NCI-H2107 (cell line): ENCODE results near the gene IFT81.

Experiments
- DNase-seq: peaks from one replicate; lab custom pipeline; 2025; lab: John Stamatoyannopoulos, UW

The IFT81 gene

DNA sequence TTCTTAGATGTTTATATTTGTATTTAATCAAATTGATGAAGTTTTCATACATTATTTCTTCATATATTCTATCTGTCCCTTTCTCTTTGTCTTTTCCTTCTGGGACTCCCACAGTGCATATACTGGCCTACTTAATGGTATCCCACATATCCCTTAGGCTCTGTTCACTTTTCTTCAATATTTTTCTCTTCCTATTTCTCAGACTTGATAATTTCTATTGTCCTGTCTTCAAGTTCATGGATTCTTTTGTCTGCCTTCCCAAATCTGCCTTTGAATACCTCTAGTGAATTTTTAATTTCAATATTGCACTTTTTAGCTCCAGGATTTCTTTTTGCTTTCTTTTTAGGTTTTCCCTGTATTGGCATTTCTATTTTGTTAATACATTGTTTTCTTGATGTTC lies 33.4 kb downstream of the IFT81 start:
- no peak for DNase-seq

DNA sequence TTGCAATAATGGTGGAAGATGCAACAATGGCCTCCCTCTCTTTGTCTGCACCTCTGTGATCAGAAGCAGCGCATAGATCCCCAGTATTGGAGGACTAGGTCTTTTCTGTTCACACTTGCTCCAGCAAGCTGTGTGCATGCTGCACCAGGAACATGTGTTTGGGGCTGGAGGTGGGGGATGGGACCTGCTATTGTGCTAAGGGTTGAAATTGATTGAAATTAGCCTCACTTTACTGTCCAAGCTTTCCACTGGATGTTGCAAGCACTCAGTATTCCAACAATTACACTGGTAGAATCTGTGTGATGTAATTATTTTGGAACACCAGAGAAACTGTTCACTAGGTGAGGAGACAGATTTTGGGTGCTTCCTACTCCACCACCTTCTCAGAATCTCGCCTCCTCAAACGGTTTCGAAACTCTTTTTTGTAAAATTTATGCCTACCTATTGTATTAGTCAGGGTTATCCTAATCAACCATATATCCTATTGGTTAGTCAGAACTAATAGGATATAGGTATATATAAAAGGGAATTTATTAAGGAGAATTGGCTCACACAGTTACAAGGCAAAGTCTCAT lies 35.6 kb downstream of the IFT81 start:
- DNase-seq, result no peak

DNA sequence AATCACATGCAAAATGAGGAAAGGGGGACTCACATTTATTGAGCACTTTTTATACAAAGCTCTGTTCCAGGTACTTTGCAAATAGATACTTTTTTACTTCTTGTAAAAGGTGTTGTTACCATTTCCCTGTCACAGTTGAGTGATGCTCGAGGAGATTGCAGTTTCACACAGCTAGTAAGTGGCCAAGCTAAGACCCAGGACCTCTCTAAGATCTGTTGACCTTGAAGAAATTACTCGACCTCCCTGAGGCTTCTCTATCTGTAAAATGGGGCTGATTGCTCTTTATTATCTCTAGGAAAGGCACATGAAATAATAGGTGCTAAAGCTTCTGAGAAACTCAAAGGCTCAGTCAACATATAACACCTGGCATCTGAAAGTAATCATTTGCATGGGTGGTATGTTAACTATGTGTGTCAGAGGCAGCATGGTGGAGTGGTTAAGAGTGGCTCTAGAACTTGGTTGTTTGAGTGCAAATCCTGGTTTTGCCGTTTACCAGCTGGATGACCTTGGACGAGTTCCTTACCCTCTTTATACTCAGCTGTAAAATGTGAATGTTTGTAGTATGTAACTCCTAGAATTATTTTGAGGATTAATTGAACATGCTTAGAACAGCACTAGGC lies 41.5 kb downstream of the IFT81 start:
- no peak for DNase-seq

DNA sequence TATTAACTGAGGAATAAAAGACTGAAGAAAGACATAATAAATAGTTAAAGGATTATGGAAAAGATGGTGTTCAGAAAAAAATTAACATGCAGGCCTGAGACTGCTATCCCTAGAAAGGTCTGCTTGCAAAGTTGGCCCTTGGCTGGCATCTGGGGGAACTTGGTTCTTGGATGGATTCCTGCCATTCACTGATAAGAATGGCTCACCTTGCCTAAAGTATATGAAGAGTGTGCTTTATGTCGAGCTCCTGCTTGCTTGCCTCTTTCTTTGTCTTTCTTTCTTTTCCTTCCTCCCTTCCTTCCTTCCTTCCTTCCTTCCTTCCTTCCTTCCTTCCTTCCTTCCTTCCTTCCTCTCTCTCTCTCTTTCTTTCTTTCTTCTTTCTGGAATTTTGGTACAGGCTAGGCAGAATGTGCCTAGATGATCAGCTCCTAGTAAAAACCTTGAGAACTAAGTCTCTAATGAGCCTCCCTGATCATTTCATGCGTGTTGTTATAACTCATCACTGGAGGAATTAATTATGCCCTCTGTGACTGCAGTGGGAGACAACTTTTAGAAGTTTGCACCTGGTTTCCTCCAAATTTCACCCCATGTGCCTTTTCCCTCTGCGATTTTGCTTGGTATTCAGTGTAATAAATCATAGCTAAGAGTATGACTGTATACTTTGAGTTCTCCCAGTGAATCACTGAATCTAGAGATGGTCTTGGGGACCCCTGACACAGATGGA lies 44.7 kb downstream of the IFT81 start:
- DNase-seq, result no peak

DNA sequence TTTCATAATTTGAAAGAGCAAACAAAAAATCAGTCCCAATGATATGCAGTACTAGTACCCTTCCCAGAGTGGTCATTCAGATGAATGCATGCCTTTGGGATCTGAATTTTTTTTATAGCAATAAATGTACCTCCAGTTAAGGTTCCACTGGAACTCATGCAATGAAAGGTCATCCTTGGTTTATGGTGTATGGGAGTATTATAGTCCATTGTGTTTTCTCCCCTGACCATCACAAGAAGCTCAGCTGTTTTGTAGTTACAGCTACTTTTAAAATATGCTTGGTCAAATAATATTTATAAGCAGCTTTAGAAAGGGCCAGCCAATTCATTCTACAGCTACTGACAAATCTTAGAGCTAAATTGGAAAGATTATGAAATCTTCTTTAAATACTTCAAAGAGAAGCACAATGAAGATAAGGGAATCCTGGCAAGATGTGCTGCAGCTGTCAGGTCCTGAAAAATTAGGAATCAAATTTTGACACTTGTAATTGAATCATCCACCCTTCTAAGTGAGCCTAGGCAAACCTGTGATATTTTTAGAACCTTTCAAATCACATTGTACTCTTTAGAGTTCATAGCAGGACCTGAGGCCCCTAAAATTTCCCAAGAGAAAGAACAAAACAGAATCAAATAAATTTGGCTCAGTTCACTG lies 46.5 kb downstream of the IFT81 start:
- DNase-seq, result no peak

DNA sequence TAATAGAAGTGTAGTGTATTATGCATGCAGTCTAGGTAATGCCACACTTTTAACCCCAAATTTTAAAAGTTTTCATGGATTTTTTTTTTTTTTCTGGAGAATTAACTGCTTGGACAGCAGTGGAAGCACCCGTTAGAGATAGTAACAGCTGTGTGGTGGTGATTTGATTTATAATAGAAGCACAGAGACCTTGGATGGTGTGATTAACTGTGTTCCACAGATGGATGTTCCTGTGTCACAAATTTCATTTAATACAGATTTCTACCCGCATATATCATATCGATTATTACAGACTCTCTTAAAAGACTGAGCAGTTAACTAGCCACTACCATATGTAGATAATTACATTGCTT lies 47.0 kb downstream of the IFT81 start:
- no peak for DNase-seq

DNA sequence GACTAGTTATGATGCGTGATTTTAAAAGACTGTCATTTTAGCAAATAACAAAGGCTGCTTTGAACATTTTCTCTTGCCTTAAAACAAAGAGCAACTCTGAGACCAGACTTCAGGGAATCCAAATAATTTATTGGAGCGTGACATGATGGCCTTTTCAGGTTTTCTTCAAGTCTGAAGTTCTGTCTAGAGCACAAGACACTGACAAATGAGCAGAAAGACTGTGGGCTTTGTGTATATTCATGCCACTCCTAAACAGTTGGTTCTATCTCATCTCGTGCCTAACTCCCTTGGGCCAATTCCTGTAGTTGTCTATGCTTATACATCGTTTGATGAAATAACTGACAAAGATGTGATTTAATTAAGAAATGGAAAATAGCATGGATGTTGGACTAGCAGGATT lies 47.5 kb downstream of the IFT81 start:
- no peak for DNase-seq

DNA sequence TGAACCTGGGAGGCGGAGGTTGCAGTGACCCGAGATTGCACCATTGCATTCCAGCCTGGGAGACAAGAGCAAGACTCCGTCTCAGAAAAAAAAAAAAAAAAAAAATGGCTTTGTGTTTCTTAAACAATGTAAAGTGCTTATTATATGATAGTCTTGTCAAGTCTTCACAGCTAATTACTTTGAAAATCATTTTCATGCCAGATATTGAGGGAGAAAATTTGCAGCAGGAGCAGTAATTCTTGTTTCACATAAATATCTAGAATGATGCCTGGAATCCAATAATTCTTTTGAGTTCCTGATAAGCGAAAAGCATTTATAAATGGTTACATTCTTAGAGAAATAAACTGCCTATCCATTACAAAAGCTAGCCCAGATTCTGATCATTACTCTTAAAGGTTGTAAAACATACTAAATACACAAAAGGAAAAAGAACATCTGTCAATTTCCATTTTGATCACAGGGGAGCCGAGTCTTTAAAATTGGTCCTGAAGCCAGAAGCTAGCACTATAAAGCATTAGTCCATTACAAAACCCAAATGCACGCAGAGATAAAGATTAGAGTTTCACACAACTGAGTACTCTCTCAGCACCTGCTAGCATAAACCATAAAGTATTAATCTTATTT lies 50.3 kb downstream of the IFT81 start:
- DNase-seq, result no peak

DNA sequence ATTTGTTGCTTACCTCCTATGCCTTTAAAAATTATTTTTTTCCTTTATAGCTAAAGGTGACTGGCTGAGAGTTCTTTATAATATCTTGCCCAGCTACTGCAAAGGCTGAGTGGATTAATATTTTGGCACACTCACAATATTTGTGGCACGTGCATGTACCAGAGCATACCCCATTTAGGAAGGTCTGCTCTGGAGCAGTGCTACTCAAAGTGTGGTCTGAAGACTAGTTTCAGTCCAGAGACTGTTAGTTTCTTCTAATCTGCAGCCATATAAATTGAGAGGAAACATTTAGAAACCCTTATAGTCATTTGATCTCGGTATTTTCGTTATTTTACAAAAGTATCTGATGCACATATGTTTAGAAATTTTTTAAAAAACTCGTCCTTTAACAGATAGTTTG lies 51.0 kb downstream of the IFT81 start:
- DNase-seq, result no peak

DNA sequence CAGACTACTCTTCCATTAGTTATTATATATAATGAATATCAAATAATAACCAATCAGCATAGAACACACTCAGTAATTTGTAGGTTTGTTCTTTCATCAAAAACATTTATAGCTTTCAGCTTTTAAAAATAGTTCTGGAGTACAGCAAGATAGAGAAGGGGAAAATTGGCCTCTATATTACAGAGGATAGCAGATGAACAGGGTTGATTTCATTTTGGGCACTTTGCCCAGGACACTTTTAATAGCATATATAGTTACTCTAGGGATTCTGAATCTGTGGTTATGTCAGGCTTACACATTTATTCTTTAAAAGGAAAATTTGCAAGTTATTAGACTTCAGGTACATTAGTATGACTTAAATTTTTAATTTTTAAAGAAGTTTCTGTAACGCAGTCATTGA lies 52.6 kb downstream of the IFT81 start:
- peak; percentile 5 for DNase-seq

DNA sequence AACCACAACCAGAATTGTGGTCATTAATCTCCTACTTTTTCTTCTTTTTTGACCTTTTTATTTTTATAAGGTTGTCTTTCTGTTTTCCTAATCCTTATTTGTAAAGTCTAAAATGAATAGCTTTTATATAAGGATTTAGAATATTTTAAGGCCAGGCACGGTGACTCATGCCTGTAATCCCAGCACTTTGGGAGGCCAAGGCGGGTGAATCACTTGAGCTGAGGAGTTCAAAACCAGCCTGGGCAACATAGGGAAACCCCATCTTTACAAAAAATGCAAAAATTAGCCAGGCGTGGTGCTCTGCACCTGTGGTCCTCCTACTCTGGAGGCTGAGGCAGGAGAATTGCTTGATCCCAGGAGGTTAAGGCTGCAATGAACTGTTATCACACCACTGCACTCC lies 55.1 kb downstream of the IFT81 start:
- DNase-seq, result no peak

DNA sequence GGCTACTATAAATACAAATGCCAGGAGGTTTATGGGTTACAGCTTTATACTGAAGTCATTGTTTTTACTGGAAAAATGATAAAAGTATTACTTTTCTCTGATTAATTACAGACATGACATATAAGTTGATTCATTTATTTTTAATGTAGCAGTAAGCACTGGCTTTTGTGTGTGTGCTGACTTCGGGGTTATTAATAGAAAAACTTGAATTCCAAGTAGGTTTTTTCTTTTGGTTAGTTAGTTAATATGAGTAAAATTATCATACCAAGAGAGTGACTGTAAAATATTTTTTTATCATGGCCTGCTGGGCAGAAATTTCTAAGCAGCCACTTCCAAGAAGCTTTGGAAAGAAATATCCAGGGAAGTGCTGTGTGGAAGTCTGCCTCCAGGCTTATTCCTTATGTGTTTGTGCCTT lies 56.4 kb downstream of the IFT81 start:
- DNase-seq, result no peak

DNA sequence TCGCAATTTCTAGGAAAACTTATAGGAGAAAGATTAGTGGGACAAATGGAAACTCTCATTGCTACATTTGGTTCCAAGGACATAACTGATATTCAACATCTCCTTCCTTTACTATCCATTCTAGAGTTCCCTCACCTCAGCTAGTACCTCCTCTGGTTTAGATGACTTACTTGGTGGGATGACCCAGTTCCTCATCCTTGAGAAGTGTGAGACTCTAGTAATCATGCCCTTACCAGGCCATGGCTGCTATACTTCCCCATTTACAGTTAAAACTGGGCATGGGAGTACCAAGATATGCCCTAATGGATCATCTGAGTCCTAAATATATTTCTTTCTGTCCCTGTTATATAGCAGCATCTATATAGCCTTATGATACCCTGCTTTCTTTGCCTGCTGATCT lies 58.1 kb downstream of the IFT81 start:
- no peak for DNase-seq

DNA sequence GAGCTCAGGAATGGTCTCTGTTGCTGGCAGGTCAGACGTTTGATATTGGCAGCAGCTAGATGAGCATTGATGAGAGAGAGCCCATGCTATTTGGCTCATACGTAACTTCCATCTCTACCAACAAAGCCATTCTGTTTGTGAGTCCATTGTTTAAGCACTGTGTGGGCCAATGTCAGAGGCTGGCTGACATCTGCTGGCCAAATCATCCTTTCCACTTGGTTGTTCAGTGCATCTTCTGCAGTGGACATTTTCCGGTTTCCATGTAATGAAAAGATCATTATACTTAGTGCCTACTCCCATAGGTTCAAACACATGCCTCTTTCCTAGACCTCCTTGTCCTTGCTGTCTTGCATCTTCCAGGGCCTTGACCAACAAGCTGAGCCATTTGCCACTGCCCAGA lies 59.2 kb downstream of the IFT81 start:
- no peak for DNase-seq

DNA sequence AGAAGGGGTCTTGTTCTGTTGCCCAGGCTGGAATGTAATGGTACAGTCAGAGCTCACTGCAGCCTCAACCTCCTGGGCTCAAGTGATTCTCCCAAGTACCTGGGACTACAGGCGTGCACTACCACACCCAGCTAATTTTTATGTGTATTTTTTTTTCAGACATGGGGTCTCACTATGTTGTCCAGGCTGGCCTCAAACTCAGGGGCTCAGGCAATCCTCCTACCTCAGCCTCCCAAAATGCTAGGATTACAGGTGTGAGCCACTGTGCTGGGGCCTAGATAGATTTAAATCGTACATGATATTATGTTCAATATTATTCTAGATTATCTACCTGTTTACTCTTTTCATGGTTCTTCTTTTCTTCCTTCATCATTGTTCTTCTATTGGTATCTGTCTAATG lies 61.5 kb downstream of the IFT81 start:
- DNase-seq, result no peak

DNA sequence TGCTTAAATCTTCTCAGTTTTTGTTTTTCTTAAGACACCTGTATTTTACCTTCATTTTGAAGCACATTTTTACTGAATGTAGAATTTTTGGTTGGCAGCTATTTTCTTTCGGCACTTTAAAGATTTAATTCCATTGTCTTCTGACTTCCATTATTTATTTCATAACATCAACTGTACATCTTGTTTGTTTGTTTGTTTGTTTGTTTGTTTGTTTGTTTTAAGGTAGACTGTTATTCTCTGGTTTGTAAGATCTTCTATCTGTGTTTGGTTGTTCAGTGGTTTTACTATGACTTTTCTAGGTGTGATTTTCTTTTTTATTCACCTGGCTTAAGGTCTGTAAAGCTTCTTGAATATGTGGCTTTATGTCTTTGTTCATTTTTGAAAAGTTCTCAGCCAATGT lies 61.9 kb downstream of the IFT81 start:
- no peak for DNase-seq

DNA sequence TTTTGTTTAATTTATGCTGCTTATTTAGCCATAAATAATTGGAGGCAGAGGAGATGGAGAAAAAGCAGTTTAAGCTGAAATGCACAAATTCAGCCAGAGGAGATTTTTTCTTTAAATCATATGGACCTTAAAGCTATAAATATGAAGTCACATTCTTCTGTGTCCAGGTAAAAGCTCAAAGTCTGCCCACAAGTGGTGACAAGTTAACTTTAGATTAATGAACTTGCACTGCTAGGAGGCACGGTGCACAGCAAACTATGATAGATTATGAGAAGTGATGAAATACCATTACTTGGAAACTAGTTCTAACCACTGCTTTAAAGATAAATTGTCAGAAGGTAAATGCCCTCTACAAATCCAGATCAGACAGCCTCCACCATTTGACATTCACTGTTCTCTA lies 69.0 kb downstream of the IFT81 start:
- no peak for DNase-seq

DNA sequence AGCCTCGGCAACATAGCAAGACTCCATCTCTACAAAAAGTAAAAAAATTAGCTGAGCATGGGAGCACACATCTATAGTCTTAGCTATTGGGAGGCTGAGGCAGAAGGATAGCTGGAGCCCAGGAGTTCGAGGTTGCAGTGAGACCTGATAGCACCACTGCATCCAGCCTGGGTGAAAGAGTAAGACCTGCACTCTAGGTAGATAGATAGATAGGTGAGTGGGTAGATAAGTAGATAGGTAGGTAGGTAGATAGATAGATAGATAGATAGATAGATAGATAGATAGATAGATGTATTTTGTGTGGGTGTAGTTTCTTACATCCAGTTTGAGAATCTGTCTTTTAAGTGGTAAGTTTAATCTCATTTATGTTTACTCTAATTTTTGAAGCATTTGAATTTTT lies 72.8 kb downstream of the IFT81 start:
- DNase-seq, result no peak

DNA sequence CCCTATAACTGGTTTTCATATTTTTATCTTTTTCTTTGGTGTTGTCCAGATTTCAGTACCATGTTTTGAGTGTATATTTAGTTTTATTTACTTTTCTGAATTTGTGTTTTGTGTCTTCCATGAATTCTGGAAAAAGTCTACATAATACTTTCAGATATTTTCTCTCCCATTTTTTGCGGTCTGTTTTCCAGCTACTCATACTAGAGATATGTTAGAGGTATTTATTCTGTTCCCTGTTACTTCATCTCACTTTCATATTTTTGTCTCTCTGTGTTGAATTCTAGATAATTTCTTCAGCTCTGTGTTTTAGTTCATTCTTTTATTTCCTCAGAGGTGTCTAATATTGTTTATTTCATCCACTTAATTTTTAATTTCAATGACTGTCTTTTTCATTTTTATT lies 74.2 kb downstream of the IFT81 start:
- DNase-seq, result no peak

DNA sequence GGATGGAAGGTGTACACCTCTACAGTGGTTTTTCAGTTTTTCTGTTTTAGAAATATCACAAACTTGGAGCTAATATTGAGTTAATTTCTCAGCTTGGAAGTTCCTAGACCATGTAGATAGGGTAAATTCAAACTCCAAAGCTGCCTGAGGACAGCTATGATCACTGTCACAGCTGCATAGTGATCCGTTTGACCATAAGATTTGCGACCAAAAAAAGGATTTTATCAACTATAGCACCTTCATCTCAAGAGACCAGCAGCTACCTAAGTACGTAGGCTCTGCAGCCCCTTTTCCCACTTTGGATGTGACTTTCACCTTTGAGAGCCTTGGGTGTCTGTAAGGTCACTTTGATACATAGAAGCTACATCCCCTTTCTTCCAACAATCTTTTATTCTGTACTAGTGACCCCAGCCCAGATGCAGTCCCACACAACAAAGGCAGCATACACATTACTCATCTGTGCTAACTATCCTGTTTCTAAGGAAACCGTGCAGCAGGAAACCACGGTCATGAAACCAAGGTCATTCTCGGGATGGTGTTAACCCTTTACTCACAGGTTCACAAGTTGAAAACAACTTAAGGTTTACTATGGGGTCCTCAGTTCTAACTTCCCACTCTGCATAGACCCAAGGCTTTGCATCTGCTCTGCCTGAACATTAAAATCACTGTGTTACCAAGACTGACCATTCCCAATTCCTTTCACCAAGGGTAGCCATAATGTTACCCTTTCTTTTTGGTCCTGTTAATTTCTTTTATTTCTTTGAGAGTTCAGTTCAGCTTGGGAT lies 75.4 kb downstream of the IFT81 start:
- DNase-seq, result no peak

DNA sequence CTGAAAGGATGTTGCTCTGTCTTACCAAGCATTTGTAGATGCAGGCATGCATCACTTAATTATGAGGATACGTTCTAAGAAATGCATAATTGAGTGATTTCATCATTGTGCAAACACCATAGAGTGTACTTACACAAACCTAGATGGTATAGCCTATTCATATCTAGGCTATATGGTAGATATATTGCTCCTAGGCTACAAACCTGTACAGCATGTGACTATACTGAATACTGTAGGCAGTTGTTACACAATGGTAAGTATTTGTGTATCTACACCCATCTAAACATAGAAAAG lies 75.9 kb downstream of the IFT81 start:
- no peak for DNase-seq

DNA sequence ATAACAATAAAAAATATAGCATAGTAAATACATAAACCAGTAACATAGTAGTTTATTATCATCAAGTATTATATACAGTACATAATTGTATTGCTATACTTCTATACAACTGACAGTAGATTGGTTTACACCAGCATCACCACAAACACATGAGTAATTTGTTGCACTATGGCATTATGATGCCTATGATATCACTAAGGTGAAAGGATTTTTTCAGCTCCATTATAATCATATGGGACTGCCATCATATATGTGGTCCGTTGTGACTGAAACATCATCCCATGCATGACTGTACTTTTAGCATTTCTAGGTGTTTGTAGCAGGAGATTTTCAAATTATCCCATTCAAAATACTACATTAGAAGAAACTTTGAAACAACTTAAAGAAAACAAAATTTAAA lies 77.8 kb downstream of the IFT81 start:
- no peak for DNase-seq
